Upper lobe of left lung (tissue), 4 donors: Measurements from ENCODE around the gene AP5S1.
"Not testable (repeated sequence)": the region's sequence is repeated elsewhere in the genome, so short reads cannot be mapped to it uniquely, and the experiment has no call there.

ENCODE experiments used
- EP300 ChIP-seq, 4 donors: sonication (generic); formaldehyde crosslinking; IDR thresholded peaks; one replicate each; pipeline ENCODE4 v1.5.1; 2017; ENCODE audit warnings: antibody characterized with exemption in 4 of 4, control low read depth in 2 of 4
- POLR2AphosphoS5 ChIP-seq, 2 donors: sonication (generic); formaldehyde crosslinking; IDR thresholded peaks; one replicate each; pipeline ENCODE4 v1.5.1; 2017; ENCODE audit warnings: antibody characterized with exemption in 2 of 2

- TF ChIP-seq POLR2AphosphoS5, EP300 (IDR thresholded peaks at IDR 0.05): not testable (repeated sequence)
These were observed 26.2 kb upstream of the AP5S1 start for GRCh38 chr20:3794168-3794567.
